ENCODE measurements around the gene SORBS1.

Gene SORBS1

DNA sequence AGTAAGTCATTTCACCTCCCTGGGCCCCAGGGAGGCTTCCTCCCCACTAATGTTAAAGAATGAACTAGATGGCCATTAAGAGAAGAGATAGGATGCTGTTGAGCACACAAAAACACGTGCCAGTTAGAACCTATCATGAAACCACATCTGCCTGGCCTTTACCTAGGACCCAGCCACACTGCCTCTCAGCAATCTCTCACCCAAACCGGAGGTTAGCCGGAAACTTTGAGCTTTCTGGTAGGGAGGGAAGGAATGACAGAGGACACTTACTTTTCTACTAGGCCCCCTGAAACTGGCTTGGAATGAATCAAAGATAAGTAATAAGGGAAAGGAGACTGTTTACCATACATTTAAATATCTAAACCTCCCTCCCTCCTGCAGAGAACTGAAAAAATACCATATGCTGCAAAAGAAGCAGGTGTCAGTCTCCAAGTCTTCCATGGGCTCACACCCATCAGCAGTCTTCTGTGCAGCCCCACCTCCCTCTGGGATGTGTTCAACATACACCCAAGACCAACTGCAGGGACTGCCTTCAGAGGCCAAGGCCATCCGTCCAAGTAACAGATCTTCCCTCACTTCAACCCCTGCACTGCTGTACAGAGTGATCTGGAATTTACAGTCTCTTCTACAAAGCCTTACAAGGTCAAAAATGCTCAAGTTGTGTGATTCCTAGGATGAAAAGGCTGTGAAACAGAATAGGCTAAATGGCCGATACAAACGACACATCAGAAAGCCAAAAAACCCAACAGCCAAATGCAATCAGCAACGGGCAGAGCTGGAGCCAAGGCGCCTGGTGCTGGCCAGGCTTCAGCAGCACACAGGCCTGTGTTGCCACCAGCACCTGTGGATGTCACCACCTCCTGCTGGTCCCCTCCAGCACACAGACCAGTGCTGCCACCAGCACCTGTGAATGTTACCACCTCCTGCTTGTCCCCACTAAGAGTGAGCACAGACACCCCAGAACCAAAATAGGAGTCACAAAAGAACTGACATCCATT is 42.4 kb downstream of the SORBS1 start:
- Histone ChIP-seq H3K4me3 (ENCODE audit: insufficient read depth, low read length, poor library complexity, severe bottlenecking) (no peak overlapping the region), H3K27me3 (ENCODE audit: low read length) (no peaks in the 10 kb centered on the region), H3K9ac (ENCODE audit: low read length) (no peak overlapping the region), H3K9me2 (replicated peaks; ENCODE audit: insufficient read depth, low read length) (no peaks in the 10 kb centered on the region), H3K27ac (ENCODE audit: low read depth, low read length) (no peak overlapping the region), H3F3A (ENCODE audit: insufficient read depth) (no peaks in the 10 kb centered on the region), H3K79me2 (ENCODE audit: insufficient read depth, low read length) (no peaks in the 10 kb centered on the region), H2AFZ (ENCODE audit: low read depth, low read length, severe bottlenecking) (no peak overlapping the region), H3K36me3 (ENCODE audit: low read length) (no peaks in the 10 kb centered on the region), H3K4me2 (ENCODE audit: low read depth, low read length, poor library complexity, severe bottlenecking) (no peak overlapping the region), H3K9me3 (ENCODE audit: insufficient read depth, low read length) (no peaks in the 10 kb centered on the region), H4K20me1 (ENCODE audit: low read depth, low read length) (no peaks in the 10 kb centered on the region)
- no peak for TF ChIP-seq CTCF (IDR thresholded peaks at IDR 0.05; ENCODE audit: insufficient read depth, low read length, poor library complexity, severe bottlenecking)
- no peak for TF ChIP-seq EZH2phosphoT487 (conservative IDR thresholded peaks at IDR 0.05; ENCODE audit: low read length)

GRCh38 chr10:95517536-95518454 is 43.4 kb downstream of the SORBS1 start:
- Histone ChIP-seq H3K27me3 (ENCODE audit: low read length) (no peaks in the 10 kb centered on the region), H2AFZ (ENCODE audit: low read depth, low read length, severe bottlenecking) (no peak overlapping the region), H3K79me2 (ENCODE audit: insufficient read depth, low read length) (no peaks in the 10 kb centered on the region), H4K20me1 (ENCODE audit: low read depth, low read length) (no peaks in the 10 kb centered on the region), H3K9me3 (ENCODE audit: insufficient read depth, low read length) (no peaks in the 10 kb centered on the region), H3K9me2 (replicated peaks; ENCODE audit: insufficient read depth, low read length) (no peaks in the 10 kb centered on the region), H3K36me3 (ENCODE audit: low read length) (no peaks in the 10 kb centered on the region), H3K27ac (ENCODE audit: low read depth, low read length) (no peak overlapping the region), H3K4me3 (ENCODE audit: insufficient read depth, low read length, poor library complexity, severe bottlenecking) (no peak overlapping the region), H3F3A (ENCODE audit: insufficient read depth) (no peaks in the 10 kb centered on the region), H3K4me2 (ENCODE audit: low read depth, low read length, poor library complexity, severe bottlenecking) (no peak overlapping the region), H3K9ac (ENCODE audit: low read length) (no peak overlapping the region)
- TF ChIP-seq EZH2phosphoT487 (conservative IDR thresholded peaks at IDR 0.05; ENCODE audit: low read length) (no peak), CTCF (IDR thresholded peaks at IDR 0.05; ENCODE audit: insufficient read depth, low read length, poor library complexity, severe bottlenecking) (no peak)

DNA sequence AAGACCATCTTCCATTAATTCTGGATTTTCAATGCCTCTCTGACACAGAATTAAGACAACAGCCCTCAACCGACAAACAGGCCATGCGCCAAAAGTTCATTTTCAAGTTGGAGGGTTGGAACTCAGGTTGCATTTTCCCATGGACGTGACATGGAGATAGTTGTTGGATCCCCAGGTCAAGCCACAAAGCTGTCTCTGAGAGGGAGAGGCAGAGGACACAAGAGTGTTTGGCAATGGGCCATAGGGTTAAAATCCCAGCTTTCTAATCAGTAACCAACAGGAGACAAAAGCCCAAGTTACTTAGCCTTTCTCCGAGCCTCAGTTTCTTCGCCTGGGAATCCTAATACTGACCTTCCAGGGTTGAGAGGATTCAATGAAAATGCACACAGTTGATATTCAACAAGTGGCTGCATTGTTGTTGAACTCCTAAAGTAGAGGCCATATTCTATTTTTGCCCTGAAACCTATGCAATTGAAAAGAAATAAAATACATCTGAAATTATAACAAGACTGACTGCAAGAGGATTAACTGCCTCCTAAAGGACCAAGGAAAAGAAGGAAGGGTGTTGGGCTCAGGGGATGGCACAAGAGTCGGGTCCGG is 44.3 kb downstream of the SORBS1 start:
- no peak overlapping the region for H3K27ac ChIP-seq (ENCODE audit: low read depth, low read length)
- no peaks in the 10 kb centered on the region for H3K36me3 ChIP-seq (ENCODE audit: low read length)
- H3K4me3 ChIP-seq (ENCODE audit: insufficient read depth, low read length, poor library complexity, severe bottlenecking) = no peak overlapping the region
- TF ChIP-seq CTCF (IDR thresholded peaks at IDR 0.05; ENCODE audit: insufficient read depth, low read length, poor library complexity, severe bottlenecking) = no peak
- TF ChIP-seq EZH2phosphoT487 (conservative IDR thresholded peaks at IDR 0.05; ENCODE audit: low read length) = no peak
- H3K9me3 ChIP-seq (ENCODE audit: insufficient read depth, low read length) = no peaks in the 10 kb centered on the region
- no peak overlapping the region for H3K4me2 ChIP-seq (ENCODE audit: low read depth, low read length, poor library complexity, severe bottlenecking)
- H3K27me3 ChIP-seq (ENCODE audit: low read length) = no peaks in the 10 kb centered on the region
- H3K79me2 ChIP-seq (ENCODE audit: insufficient read depth, low read length) = no peaks in the 10 kb centered on the region
- no peaks in the 10 kb centered on the region for H3K9me2 ChIP-seq (replicated peaks; ENCODE audit: insufficient read depth, low read length)
- H4K20me1 ChIP-seq (ENCODE audit: low read depth, low read length) = no peaks in the 10 kb centered on the region
- no peak overlapping the region for H2AFZ ChIP-seq (ENCODE audit: low read depth, low read length, severe bottlenecking)
- H3K9ac ChIP-seq (ENCODE audit: low read length) = no peak overlapping the region
- no peaks in the 10 kb centered on the region for H3F3A ChIP-seq (ENCODE audit: insufficient read depth)

Data from SU-DHL-6 (cell line).